Stimulated activated CD4-positive, alpha-beta T cell treated with anti-CD3 and anti-CD28 coated beads, Interleukin-15, amount 100 ng/mL, for 1 hour (primary cell): Measurements from ENCODE around the gene XRCC2.
"Not testable (repeated sequence)": the region's sequence is repeated elsewhere in the genome, so short reads cannot be mapped to it uniquely, and the experiment has no call there.

Source experiments
- DNase-seq, 2 donors: peaks; one replicate each; pipeline ENCODE4 v3.0.0-alpha.2; 2020; ENCODE audit warnings: low read depth in 1 of 2, low spot score in 1 of 2

The XRCC2 gene

DNA sequence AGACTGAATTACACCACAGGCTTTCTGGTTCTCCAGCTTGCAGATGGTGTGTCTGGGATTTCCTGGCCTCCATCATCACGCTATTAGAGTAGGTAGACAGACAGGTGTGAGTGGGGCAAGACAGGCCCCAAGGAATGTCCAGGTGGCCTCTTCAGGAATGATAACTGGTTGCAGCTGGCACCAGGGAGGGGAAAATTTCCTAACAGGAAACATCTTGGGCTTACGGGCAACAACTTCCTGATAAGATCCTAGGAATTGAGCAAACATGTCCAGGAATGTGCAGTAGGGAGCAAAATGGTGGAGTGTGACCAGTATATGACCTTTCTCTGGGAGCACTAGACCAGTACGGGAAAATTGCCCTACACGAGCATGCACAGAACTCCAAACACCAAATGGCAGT, 11.3 kb downstream of the XRCC2 start:
- no peak for DNase-seq

GRCh38 chr7:152663931-152664330, 12.0 kb downstream of the XRCC2 start:
- DNase-seq, result no peak

DNA sequence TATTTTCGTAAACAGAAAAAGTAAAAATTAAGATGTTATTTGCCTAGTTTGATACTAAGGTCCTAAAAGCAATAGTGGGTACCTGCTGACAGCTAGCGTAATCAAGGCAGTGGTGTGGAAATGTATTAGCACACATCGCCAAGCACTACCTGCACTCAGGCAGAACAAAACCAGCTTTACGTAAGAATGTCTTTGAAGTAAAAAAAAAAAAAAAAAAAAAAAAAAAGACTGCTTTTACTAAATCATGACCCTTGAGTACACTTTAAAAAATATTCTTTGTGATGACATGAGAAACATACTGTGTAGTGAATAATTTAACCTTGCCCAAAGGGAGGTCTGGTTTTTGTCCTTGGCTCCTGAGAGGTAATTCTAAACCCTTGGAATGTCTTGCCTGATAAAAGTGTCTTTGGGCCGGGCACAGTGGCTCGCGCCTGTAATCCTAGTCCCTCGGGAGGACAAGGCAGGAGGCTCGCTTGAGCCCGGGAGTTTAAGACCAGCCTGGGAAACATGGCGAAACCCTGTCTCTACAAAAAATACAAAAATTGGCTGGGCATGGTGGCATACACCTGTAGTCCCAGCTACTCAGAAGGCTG, 12.7 kb downstream of the XRCC2 start:
- no peak for DNase-seq

DNA sequence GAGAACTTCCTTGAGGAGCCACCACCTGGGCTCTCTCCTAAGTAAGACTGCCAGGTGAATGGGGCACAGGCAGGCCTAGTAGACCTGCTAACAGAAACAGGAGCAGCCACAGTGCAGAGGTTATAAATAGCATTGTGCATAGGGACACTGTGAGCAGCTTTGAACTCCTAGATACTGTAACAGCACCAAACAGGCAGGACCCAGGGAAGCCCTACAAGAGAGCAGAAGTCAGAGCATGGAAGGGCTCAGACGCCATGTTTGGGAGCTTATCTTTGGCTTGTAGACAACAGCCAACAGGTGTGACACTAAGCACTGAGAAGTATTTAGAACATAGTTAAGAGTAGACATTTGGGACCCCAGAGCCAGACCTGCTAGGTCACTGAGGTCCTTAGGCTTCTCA, 14.5 kb downstream of the XRCC2 start:
- no peak for DNase-seq

DNA sequence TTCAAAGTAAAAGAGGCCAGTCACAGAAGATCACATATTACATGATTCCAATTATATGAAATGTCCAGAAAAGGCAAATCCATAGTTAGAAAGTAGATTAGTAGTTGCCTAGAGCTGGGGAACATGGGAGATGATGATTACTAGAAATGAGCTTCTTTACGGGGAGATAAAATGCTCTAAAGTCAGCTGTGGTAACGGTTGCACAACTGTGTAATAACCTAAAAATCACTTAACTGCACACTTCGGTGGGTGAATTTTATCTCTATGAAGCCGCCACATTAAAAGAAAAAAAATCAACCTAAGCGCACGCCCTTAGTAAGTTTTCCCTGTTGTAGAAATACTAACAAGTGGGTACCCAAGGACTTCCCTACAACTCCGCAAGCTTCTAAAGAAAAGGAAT, 15.9 kb downstream of the XRCC2 start:
- no peak for DNase-seq

GRCh38 chr7:152654971-152655370, 21.0 kb downstream of the XRCC2 start:
- no peak for DNase-seq

- DNase-seq, result no peak
These were observed 26.7 kb downstream of the XRCC2 start for GRCh38 chr7:152649220-152649619.

- no peak for DNase-seq
These were observed 28.9 kb downstream of the XRCC2 start for GRCh38 chr7:152647009-152647408.

DNA sequence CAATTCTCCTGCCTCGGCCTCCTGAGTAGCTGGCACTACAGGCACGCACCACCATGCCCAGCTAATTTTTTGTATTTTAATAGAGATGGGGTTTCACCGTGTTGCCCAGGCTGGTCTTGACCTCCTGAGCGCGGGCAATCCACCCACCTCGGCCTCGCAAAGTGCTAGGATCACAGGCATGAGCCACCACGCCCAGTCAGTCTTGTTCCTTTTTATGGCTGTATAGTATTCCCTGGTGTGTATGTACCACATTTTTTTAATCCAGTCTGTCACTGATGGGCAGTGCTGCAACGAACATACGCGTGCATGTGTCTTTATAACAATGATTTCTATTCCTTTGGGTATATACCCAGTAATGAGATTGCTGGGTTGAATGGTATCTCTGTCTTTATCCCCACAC, 29.4 kb downstream of the XRCC2 start:
- not testable (repeated sequence) for DNase-seq

GRCh38 chr7:152643979-152644559, 31.9 kb downstream of the XRCC2 start:
- no peak for DNase-seq

DNA sequence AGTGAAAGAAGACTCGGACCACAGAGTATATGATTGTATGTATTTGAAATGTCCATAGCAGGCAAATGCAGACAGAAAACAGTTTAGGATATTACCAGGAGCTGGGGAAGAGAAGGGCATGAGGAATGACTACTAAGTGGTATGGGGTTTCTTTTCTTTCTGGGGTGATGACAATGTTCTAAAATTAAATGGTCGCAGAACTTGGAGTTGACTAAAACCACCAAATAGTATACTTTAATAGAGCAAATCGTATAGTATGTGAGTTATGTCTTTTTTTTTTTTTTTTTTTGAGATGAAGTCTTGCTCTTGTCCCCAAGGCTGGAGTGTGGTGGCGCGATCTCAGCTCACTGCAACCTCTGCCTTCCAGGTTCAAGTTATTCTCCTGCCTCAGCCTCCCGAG, 34.6 kb downstream of the XRCC2 start:
- DNase-seq, result no peak

DNA sequence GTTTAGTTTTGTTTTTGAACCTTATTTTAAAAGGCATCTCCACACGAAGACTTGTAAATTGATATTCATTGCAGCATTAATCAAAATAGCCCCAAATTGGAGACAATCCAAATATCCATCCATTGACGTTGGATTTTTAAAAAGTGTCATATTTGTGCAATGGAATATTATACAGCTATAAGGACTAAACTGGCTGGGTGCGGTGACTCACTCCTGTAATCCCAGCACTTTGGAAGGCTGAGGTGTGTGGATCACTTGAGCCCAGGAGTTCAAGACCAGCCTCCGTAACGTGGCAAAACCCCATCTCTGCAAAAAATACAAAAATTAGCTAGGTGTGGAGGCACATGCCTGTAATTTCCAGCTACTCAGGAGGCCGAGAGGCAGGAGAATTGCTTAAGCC, 35.1 kb downstream of the XRCC2 start:
- no peak for DNase-seq

- no peak for DNase-seq
These were observed 37.9 kb downstream of the XRCC2 start for GRCh38 chr7:152637920-152638580.

DNA sequence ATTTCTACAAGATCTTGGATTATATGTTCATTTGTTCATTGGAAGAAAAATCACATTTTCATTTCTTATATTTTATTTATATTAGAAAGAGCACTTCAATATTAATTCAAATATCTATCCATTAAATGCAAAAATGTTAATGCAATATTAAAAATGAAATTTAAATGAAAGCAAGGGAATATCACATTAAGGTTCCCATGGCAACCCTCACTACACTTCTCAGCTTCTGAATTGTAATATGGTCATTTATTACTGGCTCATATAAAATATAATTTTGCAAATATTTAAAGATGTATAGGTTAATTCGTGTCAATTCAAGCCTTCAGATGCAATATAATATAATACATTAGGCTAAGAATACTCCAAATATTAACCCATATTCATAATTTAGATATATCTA, 38.8 kb downstream of the XRCC2 start:
- DNase-seq, result no peak

GRCh38 chr7:152636441-152636840, 39.5 kb downstream of the XRCC2 start:
- DNase-seq, result no peak

GRCh38 chr7:152633504-152633903, 42.4 kb downstream of the XRCC2 start:
- DNase-seq, result no peak

- DNase-seq, result no peak
These were observed 42.9 kb downstream of the XRCC2 start for GRCh38 chr7:152633072-152633471.

GRCh38 chr7:152628772-152629171, 47.2 kb downstream of the XRCC2 start:
- DNase-seq, result not testable (repeated sequence)

GRCh38 chr7:152624228-152624627, 51.7 kb downstream of the XRCC2 start:
- DNase-seq, result no peak

DNA sequence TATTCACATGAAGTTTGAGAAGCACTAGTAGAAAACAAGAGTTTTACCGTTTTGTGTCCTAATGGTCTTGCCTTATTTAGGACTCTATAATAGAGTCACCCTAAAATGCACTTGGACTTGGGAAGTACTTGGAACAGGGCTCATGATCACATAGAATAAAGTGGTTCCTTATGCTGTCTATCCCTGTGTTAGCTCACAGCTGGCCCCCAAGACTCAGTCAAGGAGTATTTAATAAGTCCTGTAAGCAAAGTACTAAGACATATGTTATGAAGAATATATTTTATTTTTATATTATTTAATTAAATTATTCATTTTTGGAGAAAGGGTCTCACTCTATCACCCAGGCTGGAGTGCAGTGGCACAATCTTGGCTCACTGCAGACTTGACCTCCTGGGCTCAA, 54.5 kb downstream of the XRCC2 start:
- DNase-seq, result no peak

- DNase-seq, result no peak
These were observed 56.8 kb downstream of the XRCC2 start for GRCh38 chr7:152619027-152619739.

- DNase-seq, result no peak
These were observed 57.5 kb downstream of the XRCC2 start for GRCh38 chr7:152618427-152618826.
